NB4 (cell line): ENCODE measurements around the gene SCGB1D1.

Experiments used
- DNase-seq: peaks from one replicate; pipeline ENCODE4 v3.0.0; 2010; ENCODE audit warnings: low read depth
- H3K4me3 ChIP-seq: one replicate; pipeline ENCODE4 v1.5.1; 2011; ENCODE audit warnings: mild to moderate bottlenecking, low read depth, low read length, moderate library complexity
- MYC ChIP-seq: IDR thresholded peaks from 2 replicates; pipeline ENCODE4 v1.6.1; 2011; ENCODE audit warnings: low read depth, low read length
- POLR2A ChIP-seq: IDR thresholded peaks from 2 replicates; pipeline ENCODE4 v1.6.1; 2011; ENCODE audit warnings: mild to moderate bottlenecking; ENCODE audit not compliant: insufficient read length; ENCODE audit errors: extremely low read depth
- TF ChIP-seq, protein P1 (sequence below): IDR thresholded peaks from 2 replicates; pipeline ENCODE4 v1.6.1; 2011; ENCODE audit warnings: low read depth, low read length
- TF ChIP-seq, protein P2 (sequence below): IDR thresholded peaks from one replicate; pipeline ENCODE4 v1.5.1; 2012; ENCODE audit warnings: low read depth, low read length

SCGB1D1 gene, protein sequence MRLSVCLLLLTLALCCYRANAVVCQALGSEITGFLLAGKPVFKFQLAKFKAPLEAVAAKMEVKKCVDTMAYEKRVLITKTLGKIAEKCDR

DNA sequence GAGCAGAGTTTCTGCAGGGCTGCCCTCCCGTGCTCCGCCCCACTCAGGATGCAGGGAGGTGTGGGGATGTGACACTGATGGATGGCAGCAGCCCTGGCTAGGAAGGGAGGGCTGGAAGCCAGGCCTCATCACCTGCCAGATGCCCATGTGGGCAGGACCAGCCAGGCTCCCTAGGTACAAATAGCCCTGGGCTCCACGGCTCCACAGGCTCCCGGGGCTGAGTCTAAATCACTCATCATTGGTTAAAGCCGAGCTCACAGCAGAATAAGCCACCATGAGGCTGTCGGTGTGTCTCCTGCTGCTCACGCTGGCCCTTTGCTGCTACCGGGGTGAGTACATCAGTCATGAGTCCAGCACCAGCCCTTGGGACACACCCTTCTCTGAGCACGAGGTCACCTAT is at the start of gene SCGB1D1:
SCGB1D1 (plus strand) TSS at position 206 of the 400 bp plus-strand sequence; CDS start at position 275, 69 bp downstream.
- no peak for DNase-seq
- H3K4me3 ChIP-seq, result no peak within 1 kb of the TSS
- TF ChIP-seq POLR2A (no peak), MYC (no peak)
- TF ChIP-seq, protein P1, sequence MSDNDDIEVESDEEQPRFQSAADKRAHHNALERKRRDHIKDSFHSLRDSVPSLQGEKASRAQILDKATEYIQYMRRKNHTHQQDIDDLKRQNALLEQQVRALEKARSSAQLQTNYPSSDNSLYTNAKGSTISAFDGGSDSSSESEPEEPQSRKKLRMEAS, result no peak
- TF ChIP-seq, protein P2, sequence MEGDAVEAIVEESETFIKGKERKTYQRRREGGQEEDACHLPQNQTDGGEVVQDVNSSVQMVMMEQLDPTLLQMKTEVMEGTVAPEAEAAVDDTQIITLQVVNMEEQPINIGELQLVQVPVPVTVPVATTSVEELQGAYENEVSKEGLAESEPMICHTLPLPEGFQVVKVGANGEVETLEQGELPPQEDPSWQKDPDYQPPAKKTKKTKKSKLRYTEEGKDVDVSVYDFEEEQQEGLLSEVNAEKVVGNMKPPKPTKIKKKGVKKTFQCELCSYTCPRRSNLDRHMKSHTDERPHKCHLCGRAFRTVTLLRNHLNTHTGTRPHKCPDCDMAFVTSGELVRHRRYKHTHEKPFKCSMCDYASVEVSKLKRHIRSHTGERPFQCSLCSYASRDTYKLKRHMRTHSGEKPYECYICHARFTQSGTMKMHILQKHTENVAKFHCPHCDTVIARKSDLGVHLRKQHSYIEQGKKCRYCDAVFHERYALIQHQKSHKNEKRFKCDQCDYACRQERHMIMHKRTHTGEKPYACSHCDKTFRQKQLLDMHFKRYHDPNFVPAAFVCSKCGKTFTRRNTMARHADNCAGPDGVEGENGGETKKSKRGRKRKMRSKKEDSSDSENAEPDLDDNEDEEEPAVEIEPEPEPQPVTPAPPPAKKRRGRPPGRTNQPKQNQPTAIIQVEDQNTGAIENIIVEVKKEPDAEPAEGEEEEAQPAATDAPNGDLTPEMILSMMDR, result no peak

DNA sequence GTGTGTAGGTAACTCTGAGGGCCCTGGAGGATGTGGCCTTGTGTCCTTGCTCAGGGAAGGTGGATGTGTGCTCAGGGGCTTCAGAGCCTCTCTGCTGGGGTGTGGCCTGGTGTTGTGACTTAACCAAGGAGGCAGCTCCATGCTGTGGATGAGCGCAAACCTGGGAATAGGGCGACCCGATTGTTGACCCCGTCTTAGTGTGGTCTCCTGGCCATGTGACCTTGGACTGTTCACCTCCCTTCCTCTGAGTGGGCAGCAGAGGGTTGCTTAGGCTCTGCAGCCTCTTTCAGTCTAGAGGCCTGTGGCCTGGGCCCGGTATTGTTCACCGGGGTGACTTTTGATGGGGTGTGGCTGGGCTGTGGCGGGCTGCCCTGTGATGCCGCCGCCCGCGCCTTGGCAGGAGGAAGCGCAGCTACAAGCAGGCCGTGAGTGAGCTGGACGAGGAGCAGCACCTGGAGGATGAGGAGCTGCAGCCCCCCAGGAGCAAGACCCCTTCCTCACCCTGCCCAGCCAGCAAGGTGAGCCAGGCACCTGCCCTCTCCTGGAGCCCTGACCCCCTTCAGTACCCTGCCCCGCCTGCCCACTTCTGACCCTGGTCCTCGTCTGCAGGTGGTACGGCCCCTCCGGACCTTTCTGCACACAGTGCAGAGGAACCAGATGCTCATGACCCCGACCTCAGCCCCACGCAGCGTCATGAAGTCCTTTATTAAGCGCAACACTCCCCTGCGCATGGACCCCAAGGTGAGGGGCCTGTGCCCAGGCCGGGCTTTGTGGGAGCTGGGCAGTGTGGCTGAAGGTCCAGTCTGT is 49.5 kb upstream of the SCGB1D1 start:
- H3K4me3 ChIP-seq, result no peak overlapping the region
- DNase-seq, result no peak
- TF ChIP-seq, protein P1, result no peak
- TF ChIP-seq, protein P2, result no peak
- TF ChIP-seq POLR2A, result no peak
- no peak for TF ChIP-seq MYC

DNA sequence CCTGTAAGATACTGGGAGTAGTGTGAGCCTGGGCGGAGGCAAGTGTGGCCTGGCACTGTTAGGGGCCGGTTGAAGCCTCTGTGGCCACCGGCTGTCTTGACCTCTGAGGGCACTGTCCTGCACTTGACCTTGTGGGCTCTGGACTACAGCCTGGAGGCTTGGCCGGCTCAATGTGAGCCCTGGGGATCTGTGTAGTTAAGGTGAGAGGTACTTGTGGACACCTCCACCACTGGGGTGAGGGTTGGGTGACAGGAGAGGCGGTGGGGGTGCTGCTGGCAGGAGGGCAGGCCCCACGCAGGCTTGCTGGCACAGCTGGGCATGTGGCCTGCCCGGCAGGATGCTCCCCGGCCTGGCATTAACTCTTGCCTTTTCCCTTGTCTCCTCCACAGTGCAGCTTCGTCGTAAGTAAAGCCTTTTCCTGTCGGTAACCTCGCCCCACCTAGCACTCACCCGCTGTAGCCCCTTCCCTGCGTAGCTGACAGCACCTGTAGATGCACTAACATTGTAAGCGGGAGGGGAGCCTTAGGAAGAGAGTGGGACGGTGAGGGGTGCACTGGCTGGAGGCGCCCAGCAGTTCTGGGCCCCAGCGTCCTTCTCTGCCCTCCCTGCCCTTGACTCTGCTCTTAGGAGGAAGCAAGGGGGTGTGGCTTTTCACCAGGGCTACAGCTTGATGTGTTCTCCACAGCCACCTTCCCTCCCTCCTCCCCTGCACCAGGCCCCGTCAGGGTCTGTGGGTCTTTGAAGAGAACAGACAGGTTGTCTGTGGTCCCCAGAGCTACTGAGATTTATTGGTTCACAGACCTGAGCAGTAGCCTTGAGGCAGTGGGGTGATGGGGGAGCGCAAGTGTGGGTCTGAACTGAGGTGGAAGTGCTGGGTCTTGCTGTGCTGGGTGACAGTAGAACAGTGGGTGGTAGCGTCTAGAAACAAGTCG is 48.6 kb upstream of the SCGB1D1 start:
- H3K4me3 ChIP-seq, result no peak overlapping the region
- no peak for TF ChIP-seq MYC
- no peak for TF ChIP-seq POLR2A
- TF ChIP-seq, protein P1, result no peak
- TF ChIP-seq, protein P2, result no peak
- no peak for DNase-seq

DNA sequence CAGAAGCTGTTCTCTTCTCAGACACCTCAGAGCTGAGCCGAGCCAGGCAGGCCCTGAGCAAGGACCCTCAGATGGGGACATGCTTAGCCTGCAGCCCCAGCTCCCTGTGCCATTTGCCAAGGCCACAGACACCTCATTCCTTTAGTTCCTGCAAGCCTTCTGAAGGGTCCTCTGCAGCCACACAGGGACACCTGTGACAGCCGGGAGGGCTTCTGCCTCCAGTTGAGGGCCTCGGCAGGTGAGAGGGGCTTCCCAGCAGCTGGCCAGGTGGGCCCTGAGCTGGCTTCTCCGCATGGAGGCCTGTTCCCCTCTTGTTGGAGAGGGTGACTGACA is 48.0 kb upstream of the SCGB1D1 start:
- no peak overlapping the region for H3K4me3 ChIP-seq
- DNase-seq, result no peak
- TF ChIP-seq POLR2A (no peak), MYC (no peak)
- TF ChIP-seq, protein P2, result no peak
- TF ChIP-seq, protein P1, result no peak

DNA sequence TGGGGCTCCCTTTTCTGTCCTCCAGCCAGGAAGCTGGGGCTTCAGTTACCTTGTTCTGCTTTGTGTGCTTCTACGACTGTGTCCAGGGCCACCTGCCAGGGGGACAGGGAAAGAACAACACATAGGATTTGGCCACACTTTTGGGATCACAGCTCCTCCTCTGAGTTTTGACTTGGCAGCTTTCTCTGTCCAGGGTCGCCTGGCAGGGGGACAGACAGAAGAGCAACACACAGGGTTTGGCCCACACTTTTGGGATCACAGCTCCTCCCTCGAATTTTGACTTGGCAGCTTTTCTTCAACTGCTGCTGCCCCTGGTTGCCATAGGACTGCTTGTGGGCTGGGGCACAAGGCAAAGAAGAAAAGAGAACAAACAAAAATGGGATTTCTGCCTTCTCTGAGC is 47.1 kb upstream of the SCGB1D1 start:
- H3K4me3 ChIP-seq, result no peak overlapping the region
- TF ChIP-seq, protein P2, result no peak
- TF ChIP-seq, protein P1, result no peak
- no peak for TF ChIP-seq MYC
- DNase-seq, result no peak
